ENCODE data around the gene CEP112. TPM values are rescaled to one million over a fixed set of nuclear protein-coding genes. Genes with fewer than 3 reads are reported as not detected.

CEP112 gene
- total and polyA plus RNA-seq, 2 of the 13 experiments (the other 11 are each of a cell fraction or from before 2014, with no cell fraction given) = 1.2 to 3.4 TPM

GRCh38 chr17:66227212-66228045 lies 35.5 kb upstream of the CEP112 start (continued):
- peak; percentile 54 for TF ChIP-seq SAP130 (CRISPR knock-in tag; IDR thresholded peaks at IDR 0.05; ENCODE audit: low read depth)
- TF ChIP-seq GZF1 (CRISPR knock-in tag; IDR thresholded peaks at IDR 0.05) = 0 out of 2 replicates have a peak, but pooled peaks have one; percentile 13
- TF ChIP-seq FOXO1 (CRISPR knock-in tag; IDR thresholded peaks at IDR 0.05) = no peak
- no peak for TF ChIP-seq ZNF607 (CRISPR knock-in tag; IDR thresholded peaks at IDR 0.05; ENCODE audit: borderline replicate concordance)
- no peak for TF ChIP-seq ZNF414 (CRISPR knock-in tag; IDR thresholded peaks at IDR 0.05)
- no peak for TF ChIP-seq BATF2 (CRISPR knock-in tag; IDR thresholded peaks at IDR 0.05)
- TF ChIP-seq NR2F2 (IDR thresholded peaks at IDR 0.05; ENCODE audit: borderline replicate concordance, low read depth) = no peak
- TF ChIP-seq ZHX1 (CRISPR knock-in tag; IDR thresholded peaks at IDR 0.05; ENCODE audit: low read depth) = no peak
- no peak for TF ChIP-seq KLF13 (CRISPR knock-in tag; IDR thresholded peaks at IDR 0.05)
- TF ChIP-seq NR2F6 (IDR thresholded peaks at IDR 0.05) = no peak
- TF ChIP-seq NR2F6 (CRISPR knock-in tag; IDR thresholded peaks at IDR 0.05) = no peak
- 0 out of 2 replicates have a peak, but pooled peaks have one; percentile 38 for TF ChIP-seq KLF12 (CRISPR knock-in tag; IDR thresholded peaks at IDR 0.05; ENCODE audit: borderline replicate concordance)
- no peak for TF ChIP-seq ZNF326 (CRISPR knock-in tag; IDR thresholded peaks at IDR 0.05; ENCODE audit: borderline replicate concordance)
- TF ChIP-seq TAF15 (IDR thresholded peaks at IDR 0.05; ENCODE audit: low read depth, low read length, poor library complexity, severe bottlenecking) = no peak
- no peak for TF ChIP-seq UBTF (CRISPR knock-in tag; IDR thresholded peaks at IDR 0.05)
- TF ChIP-seq ZNF660 (CRISPR knock-in tag; IDR thresholded peaks at IDR 0.05; ENCODE audit: borderline replicate concordance, low read depth) = no peak
- TF ChIP-seq ZNF557 (CRISPR knock-in tag; IDR thresholded peaks at IDR 0.05) = 0 out of 2 replicates have a peak, but pooled peaks have one; percentile 44
- TF ChIP-seq ZNF839 (CRISPR knock-in tag; IDR thresholded peaks at IDR 0.05; ENCODE audit: borderline replicate concordance) = no peak
- TF ChIP-seq AGO2 (optimal IDR thresholded peaks at IDR 0.05; ENCODE audit: low read depth, low read length) = no peak
- TF ChIP-seq CC2D1A (CRISPR knock-in tag; IDR thresholded peaks at IDR 0.05) = peak; percentile 97; the same call in 1 of the 2 replicates
- no peak for TF ChIP-seq NPAS2 (CRISPR knock-in tag; IDR thresholded peaks at IDR 0.05; ENCODE audit: borderline replicate concordance)
- TF ChIP-seq CTCF (CRISPR knock-in tag; IDR thresholded peaks at IDR 0.05) = no peak

Data from HepG2 (cell line).